ENCODE measurements around the gene C11orf54.

Gene C11orf54

DNA sequence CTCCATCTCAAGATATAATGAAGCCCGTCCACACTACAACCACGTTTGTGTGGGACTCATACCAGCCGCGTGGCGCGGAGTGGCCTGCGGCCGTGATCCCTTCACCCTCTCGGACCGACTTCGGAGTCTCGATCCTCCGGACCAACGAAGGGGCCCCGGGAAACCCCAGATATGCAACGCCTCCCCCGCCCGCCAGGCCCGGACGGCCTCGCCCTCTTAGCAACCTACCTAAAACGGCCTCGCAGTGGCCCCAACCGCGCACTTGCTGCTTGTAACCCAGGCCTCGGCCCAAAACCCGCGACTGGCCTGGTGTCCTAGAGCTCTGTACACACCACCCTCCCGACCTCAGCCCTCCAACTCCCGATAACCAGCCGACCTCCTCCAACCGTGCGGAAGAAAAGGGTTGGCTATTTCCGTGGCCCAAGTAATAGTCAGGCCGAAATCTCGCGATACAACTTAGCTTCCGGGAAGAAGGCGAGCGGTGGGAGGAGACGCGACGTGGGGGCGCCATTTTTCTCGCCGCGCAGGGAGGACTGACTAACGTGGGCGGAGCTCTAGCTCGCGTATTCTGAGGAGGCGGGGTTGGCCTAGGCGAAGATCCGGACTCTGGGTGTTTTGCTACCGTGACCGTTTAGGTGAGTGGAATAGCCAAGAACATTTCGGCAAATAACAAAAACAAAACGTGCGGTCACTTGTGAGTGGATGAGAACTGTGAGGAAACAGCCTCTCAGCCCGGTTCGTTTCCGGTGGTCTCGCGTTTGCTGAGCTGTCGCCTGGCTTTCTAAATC lies at the start of gene C11orf54, which contains the start of gene TAF1D:
Gene C11orf54 (plus strand): TSS at position 579 of the 788 bp plus-strand sequence. CDS start 5,722 bp downstream, outside the sequence.
Gene TAF1D (minus strand): TSS at position 402 of the 788 bp plus-strand sequence. CDS start 2,191 bp downstream, outside the sequence.
- peak; percentile 98 for DNase-seq

DNA sequence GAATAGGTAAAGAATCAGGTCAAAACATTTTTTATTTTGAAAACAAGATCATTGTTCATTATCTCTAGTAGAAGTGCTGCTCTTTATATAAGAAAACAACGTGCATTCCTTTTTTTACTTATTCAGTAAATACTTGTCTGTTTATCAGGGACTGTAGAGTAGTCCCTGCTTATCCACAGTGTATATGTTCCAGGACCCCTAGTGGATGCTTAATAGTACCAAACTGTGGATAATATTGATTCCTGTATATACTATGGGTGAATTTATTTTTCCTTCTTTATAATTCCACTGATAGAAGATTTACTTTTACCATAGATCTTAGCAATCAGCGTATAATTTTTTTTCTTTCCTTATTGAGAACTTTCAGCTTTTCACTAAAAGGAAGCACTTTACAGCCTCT lies 47.4 kb upstream of the C11orf54 start:
- DNase-seq = no peak

DNA sequence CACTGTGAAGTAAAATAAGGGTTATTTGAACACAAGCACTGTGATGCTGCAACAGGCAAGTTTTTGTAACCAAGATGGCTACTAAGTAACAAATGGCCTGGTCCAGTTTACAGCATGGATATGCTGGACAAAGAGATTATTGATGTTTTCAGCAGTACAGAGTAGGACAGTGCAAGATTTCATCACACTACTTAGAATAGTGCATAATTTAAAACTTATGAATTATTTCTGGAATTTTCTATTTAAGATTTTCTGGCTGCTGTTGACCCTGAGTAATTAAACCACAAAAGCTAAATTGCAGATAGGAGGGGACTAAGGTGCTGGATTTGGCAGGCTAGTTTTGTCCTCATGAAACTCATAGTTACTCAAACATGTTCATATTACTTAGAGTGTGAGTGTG lies 46.9 kb upstream of the C11orf54 start:
- no peak for DNase-seq

DNA sequence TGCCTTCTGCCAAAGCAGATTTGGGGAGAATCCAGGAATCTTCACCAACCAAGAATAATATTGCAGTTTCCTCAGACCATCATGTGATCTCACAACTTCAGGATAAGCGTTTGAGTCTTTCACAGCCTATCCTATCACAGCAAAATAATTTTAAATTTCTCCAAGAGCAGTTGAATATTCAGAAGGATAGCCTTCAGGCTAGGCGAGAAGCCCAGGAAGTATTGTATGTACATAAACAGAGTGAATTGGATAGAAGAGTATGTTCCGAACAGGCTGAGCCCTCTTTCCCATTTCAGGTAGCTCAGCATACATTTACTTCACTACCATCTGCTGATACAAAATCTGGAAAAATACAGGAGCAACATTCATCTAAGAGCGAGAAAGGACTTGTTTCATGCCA lies 43.9 kb upstream of the C11orf54 start:
- DNase-seq = no peak

DNA sequence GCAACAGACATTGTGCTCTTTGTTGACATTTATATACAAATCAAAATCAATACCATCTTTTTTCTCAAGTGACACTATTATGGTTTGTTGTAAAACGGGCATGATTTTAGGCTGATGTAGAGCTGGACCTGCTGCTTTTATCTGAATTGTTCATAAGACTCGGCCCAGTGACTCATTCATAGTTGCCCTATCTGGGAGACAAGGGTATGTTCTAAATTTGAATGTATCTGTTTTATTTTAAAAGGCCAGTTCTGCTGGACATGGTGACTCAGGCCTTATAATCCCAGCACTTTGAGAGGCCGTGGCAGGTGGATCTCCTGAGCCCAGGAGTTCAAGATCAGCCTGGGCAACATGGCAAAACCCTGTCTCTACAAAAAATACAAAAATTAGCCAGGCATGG lies 40.6 kb upstream of the C11orf54 start:
- no peak for DNase-seq

DNA sequence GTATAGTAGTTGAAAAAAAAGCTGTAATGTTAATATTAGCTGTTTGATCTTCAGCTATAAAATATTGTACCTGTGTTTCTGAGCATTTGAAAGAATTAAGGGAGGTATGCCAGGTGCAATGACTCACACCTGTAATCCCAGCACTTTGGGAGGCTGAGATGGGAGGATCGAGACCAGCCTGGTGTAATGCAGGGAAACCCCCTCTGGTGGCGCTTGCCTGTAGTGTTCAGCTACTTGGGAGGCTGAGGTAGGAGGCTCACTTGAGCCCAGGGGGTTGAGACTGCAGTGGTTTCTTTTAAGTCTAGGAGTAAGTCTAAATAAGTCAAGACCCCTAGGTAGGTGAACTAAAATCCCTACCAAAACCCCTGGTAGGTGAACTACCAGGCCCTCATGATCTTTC lies 37.2 kb upstream of the C11orf54 start:
- DNase-seq = no peak

DNA sequence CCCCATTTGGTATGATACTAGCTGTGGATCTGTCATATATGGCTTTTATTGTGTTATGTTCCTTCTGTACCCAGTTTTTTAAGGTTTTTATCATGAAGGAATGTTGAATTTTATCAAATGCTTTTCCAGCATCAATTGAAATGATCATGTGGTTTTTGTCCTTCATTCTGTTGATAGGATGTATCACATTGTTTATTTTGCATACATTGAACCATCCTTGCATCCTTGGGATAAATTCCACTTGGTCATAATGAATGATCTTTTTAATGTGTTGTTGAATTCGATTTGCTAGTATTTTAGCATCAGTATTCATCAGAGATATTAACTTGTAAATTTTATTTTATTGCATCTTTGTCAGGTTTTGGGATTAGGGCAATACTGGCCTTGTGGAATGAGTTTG lies 31.2 kb upstream of the C11orf54 start:
- DNase-seq = no peak

DNA sequence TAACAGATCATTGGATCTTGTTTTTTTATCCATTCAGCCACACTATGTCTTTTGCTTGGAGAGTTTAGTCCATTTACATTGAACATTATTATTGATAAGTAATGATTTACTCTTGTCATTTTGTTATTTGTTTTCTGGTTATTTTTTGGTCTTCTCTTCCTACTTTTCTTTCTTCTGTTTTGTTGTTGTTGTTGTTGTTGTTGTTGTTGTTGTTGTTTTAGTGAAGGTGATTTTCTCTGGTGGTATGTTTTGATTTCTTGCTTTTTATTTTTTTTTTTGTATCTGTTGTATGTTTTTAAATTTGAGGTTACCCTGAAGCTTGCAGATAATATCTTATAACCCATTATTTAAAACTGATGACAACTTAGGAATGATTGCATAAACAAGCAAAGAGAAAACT lies 28.8 kb upstream of the C11orf54 start:
- DNase-seq = no peak

DNA sequence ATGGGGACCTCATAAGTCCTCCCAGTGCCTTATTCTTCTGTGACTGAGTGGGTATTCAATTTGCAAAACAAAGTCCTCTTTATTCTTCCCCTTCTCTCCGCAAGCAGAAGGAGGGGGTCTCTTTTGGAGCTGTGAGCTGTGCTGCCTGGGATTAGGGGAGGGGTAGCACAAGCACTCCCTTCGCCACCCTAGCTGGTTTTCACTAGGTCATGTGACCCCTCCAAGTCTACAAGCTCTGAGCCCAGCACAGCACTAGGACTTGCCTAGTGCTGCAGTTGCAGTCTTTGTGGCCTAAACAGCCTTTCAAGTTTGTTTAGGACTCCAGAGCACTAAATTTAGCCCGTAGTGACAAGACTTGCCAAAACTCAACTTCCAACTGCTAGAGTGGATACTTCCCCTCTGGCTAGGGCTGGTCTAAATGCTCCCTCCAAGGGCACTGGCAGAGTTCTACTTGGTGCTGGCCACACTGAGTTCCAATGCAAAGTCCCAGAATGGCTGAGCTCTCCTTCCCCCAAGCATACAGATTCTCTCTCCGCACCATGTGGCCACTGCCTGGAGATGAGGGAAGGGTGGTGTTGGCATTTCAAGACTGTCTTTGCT lies 25.6 kb upstream of the C11orf54 start:
- DNase-seq = no peak

DNA sequence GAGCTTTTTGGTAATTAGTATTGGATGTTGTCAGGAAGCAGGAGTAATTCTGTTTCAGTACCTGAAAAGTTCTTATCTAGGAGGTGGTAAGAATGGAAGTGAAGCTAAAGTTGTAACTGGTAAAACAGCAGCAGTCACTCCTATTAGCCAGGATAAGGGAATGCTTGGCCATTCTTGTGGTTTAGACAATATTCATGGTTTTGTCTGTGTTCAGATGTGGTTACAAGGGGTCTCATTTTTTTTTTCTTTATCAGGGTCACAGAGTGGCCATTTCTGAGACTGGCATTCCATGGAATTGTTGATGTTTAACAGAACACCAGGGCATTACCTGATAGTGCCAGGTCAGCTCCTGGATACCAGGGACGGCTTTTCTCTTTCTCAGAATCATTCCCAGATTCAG lies 24.0 kb upstream of the C11orf54 start:
- DNase-seq = no peak

DNA sequence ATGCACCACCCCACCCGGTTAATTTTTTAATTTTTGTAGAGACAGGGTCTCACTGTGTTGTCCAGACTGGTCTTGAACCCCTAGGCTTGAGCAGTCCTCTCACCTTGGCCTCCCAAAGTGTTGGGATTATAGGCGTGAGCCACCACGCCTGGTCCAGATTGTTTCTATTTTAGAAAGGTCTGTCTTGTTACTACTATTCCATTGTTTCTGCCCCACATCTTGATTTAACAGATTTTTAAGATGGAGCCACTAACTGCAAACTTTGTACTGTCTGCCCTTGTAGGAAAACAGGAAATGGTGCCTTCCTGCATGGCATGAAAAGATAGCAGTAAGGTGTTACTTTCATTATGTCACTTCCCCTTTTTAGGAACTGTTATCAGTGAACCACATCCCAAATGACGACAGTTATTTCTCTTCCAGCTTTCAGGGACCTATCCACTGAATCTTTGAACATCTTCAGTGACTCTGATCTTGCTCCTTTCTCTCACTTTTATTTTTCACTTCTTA lies 23.4 kb upstream of the C11orf54 start:
- DNase-seq = no peak

DNA sequence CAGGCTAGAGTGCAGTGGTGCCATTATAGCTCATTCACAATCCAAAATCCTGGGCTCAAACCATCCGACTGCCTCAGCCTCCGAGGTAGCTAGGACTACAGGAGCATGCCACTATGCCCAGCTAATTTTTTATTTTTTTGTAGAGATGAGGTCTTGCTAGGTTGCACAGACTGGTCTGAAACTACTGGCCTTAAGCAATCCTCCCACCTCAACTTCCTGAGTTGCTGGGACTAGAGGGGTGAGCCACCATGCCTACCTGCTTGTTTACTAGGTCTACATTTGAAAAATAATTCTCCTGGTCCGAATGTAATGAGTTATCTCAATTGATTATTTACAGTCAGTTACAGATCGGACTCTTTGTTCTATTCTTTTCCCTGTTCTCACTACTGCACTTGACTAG lies 22.2 kb upstream of the C11orf54 start:
- no peak for DNase-seq

DNA sequence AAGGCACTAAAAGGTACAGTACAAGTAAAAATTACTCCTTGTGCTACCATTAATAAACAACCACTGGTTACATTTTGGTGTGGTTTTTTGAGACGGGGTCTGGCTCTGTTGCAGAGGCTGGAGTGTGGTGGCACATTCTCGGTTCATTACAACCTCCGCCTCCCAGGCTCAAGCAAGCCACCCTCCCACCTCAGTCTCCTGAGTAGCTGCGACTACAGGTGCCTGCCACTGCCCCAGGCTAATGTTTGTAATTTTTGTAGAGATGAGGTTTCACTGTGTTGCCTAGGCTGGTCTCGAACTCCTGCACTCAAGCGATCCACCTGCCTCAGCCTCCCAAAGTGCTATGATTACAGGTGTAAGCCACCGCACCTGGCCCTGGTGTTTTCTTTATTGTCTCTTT lies 20.9 kb upstream of the C11orf54 start:
- peak; percentile 68 for DNase-seq

DNA sequence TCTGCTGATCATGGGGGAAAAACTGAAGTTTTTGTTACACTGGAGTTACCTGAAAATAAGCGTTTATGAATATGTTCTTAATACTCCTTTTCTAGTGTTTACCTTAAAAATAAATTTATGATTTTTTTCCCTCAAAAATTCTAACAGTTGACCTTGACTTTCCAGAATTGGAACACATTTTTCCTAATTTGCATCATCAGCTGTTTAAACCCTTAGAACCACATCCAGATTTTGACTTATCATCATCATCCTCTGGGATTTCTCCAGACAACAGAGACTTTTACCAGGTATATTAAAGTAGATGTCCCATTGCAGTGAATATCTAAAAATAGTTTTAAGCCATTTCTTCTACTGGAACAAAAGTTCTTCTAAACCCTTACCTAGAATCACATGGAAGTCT lies 17.4 kb upstream of the C11orf54 start:
- DNase-seq = no peak

DNA sequence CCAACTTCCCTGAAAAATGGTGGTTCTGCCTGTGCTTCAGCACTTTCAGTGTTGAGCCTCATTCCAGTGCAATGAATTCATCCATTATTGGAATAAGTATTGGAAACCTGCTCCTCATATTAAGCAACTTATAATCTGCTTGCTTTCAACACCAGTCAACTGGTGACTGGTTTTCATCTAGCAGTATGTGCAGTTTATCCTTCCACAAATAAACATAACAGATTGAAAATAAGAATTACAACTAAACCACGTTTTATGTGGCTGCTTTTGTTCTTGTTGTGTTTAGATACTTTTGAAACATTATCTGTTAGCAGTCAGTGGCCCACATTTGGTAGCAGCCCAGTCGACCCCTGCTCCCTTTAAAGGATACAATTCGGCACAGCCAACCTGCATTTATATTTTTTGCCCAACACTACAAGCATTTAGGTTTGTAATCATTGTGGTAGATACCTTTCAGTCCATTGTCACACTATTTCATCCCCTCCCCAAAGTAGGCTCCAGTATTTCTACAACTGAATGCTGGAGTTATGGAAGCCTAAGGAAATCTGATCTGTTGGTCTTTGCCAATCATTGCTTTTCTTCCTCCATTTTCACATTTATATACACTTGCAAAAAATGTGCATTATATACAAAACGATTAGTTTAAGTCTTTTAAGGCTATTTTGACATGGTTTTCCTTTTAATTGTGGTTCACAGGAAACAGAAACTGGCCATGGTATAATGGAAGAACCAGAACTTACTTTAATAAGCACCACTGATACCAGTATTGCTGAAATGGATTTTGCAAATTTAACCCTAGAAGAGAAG lies 13.3 kb upstream of the C11orf54 start:
- no peak for DNase-seq

DNA sequence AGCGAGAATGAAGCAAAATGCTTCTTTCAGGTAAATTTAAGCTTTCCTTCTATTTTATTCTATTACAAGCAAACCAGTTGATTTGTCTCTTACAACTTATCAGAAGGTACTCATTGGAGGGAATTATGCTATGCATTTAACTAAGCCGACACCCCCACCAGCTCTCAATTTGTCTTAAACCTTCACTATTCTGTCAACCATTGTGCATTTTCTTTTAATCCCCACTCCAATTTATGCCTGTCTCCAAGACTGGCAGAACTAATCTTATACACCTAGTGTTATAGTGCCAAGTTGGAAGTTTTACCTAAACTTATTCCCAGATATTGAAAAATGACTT lies 12.7 kb upstream of the C11orf54 start:
- no peak for DNase-seq

DNA sequence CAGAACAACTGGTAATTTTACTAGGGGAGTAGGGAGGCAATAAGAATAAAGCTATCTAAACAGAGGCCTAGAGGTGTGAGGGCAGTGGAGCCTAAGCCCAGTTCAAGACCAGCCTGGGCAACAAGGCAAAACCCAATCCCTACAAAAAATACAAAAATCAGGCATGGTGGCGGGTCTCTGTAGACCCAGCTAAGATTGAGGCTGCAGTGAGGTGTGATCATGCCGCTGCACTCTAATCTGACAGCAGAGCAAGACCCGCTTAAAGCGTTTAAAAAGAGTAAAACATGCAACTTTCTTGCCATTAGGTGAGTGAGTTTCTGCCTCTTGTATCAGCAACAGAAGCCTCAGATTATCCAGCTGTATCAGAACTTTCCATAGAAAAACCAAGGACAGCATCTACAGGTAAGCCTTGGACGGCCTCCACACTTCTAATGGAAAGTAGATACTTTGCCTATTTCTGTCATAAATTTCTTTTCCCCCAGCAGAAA lies 12.3 kb upstream of the C11orf54 start:
- no peak for DNase-seq

DNA sequence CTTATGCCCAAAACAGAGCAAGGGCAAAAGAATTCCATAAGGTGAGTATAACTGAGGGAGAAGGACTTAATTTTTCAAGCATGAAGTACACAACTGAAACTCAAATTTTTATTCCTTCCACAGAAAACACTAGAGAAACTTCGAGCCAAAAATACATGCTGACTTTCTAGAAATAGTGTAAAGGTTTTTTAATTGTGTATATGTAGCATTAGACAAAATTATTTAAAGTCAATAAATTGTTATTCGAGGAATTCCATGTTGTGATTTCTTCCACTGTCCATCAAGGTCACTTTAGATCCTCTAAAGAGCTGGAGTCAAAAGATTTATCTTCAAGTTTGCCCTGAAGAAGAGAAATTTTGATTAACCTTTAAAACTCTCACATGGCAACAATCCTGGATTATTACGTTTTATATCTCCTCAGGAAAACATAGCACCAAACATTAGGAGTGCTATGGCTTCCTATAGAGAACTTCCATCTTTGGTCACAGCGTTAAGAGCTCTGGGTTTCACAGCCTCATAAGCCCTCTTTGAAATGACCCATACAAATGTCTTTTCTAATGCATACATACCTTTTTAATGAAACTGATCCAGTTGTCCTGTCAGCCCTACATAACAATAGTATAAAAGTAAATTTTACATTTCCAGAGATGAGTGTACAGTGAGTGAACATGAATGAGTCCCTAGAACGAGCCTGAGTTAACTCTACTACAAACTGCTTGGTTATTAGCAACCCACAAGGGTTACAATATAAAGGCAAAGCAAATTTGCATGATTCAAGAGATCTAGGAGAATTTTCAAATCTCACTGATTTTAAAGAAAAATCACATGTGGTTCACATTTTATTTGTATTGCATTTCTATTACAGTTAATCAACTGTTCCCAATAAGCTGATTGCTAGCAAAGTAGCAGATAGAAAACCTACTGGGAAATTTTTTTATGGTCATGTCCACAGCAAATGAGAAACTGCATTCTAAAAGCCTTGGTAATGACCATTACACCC lies 11.1 kb upstream of the C11orf54 start:
- no peak for DNase-seq

DNA sequence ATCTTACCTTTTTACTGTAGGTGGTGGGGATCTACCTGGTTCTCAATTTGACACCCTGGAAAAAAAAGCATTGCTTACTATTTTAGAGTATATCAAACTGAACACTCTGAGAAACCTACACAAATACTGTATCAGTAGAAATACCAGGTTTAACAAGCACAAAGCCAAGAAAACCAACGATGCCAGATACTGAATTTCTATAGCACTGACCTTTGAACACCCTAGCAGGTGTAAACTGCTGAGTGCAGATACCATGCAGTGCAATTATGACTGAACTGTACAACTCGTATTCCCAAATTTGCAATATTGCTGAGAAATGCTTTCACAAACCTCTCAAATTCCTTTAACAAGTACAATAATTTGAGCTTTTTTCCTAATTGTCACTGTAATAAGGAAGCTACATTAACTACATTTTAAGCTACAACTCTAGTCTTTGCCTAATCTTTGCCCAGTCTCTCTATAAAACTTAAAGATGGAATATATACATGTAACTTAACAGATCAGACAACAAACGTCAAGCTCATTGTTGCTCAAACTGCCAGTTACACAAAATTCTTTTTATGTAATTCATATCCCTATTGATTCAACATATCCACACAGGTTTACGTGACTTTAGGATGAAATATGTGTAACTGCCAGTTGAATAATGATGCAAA lies 9.1 kb upstream of the C11orf54 start:
- no peak for DNase-seq

DNA sequence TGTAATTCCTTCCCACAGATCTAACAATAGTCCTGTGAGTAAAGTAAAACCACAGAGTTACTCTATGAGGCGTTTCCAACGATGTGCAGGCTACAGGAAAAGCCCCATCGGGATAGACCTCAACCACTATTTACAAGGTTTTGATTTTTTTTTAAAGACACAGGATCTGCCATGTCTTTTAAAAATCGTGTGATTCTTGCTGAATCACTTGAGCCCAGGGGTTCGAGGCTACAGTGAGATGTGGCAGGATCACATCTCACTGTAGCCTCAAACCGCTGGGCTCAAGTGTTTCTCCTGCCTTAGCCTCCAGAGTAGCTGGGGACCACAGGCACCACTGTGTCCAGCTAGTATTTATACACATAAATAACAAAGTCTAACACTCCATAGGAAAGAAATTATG lies 8.0 kb upstream of the C11orf54 start:
- no peak for DNase-seq

DNA sequence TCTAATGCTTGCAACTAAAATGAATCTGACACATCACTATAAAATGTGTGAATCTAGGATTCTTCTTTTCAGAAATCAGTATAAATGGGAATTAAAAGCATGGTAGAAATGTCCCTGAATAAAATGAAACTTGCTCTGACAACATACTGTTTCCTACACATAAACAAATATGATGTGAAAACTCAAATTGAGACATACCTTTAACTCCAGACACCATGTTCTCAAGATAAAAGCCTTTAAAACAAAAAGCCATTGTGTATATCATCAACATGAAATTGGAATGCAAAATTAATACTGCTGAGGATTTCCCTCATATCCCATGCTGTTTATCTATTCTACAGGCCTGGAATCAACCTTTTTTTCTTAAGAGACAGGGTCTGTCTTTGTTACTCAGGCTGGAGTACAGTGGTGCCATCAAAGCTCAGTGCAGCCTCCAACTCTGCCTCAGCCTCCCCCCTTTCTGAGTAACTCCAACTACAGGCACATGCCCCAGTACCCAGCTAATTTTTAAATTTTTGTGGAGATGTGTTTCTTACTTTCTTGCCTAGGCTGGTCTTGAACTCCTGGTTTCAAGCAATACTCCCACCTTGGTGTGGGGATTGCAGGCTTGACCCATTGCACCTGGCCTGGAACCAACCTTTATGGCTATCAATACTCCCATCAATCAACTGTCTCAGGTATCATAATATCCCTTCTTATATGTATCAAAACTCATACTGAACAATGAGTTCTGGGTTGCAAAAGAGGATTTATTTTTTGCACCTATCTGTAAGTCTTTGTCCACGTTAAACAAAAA lies 6.8 kb upstream of the C11orf54 start:
- DNase-seq = no peak

All from islet precursor cell (in vitro differentiated cells).